ENCODE data around the gene PRKG1.

GRCh38 chr10:52250510-52250909 lies 1176.2 kb downstream of the PRKG1 start:
- TF ChIP-seq CTCF (IDR thresholded peaks at IDR 0.05) (no peak), EP300 (IDR thresholded peaks at IDR 0.05) (no peak), POLR2A (IDR thresholded peaks at IDR 0.05; ENCODE audit: low read depth) (no peak), POLR2AphosphoS5 (IDR thresholded peaks at IDR 0.05) (no peak)

Data from esophagus muscularis mucosa (tissue), 4 donors.